Gastrocnemius medialis (tissue), 4 donors: ENCODE results near the gene DLG4.

Experiments used
- CTCF ChIP-seq, 5 experiments: fragments of 450-650 bp in 3 of 5; fragments of 200-600 bp in 2 of 5; sonication (generic) in 2 of 5; IDR thresholded peaks in 4 of 5; conservative IDR thresholded peaks in 1 of 5; 1 replicate in 4 of 5; 2 replicates in 1 of 5; pipeline ENCODE4 v1.5.1; 2016 to 2019; ENCODE audit warnings: antibody characterized with exemption in 5 of 5, mild to moderate bottlenecking in 3 of 5, moderate library complexity in 3 of 5
- POLR2A ChIP-seq, 2 donors: fragments of 450-650 bp; IDR thresholded peaks; one replicate each; pipeline ENCODE4 v1.6.1; 2017; ENCODE audit warnings: antibody characterized with exemption in 2 of 2, mild to moderate bottlenecking in 2 of 2, moderate library complexity in 2 of 2

- TF ChIP-seq CTCF (IDR thresholded peaks at IDR 0.05 in 4 of 5, conservative IDR thresholded peaks at IDR 0.05 in 1 of 5) (no peak), POLR2A (IDR thresholded peaks at IDR 0.05) (no peak)
These were observed 80.7 kb downstream of the DLG4 start for GRCh38 chr17:7138800-7139381.
